Breast epithelium (tissue), 3 donors: Measurements from ENCODE around the gene PRDM4.

Source experiments
- CTCF ChIP-seq, 3 donors: fragments of 450-650 bp; IDR thresholded peaks; one replicate each; pipeline ENCODE4 v1.5.1; 2016 to 2017; ENCODE audit warnings: antibody characterized with exemption in 3 of 3, mild to moderate bottlenecking in 3 of 3, moderate library complexity in 3 of 3
- POLR2A ChIP-seq: fragments of 450-650 bp; IDR thresholded peaks from one replicate; pipeline ENCODE4 v1.6.1; 2016; ENCODE audit warnings: antibody characterized with exemption, mild to moderate bottlenecking, moderate library complexity
- POLR2AphosphoS5 ChIP-seq, 3 donors: sonication (generic); formaldehyde crosslinking; IDR thresholded peaks; one replicate each; pipeline ENCODE4 v1.6.1; 2017; ENCODE audit warnings: antibody characterized with exemption in 3 of 3

GRCh38 chr12:107807471-107808150 is 46.7 kb upstream of the PRDM4 start:
- no peak for TF ChIP-seq POLR2A
- no peak for TF ChIP-seq CTCF (IDR thresholded peaks at IDR 0.05)
- no peak for TF ChIP-seq POLR2AphosphoS5 (IDR thresholded peaks at IDR 0.05)
